ENCODE results near the gene EID1.

EID1 gene

DNA sequence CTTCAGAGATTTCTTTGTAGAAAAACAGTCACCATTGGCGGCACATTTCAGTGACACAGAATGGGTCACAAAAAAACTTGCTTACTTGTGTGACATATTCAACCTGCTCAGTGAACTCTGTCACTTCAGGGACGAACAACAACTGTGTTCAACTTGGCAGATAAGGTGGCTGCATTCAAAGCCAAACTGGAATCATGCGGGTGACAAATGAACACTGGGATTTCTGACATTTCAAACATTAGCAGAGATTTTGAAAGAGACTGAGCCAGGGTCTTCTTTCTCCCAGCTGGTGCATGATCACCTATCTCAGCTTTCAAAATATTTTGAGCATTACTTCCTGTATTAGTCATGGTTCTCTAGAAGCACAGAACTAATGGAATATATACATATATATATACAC is 1.9 kb upstream of the EID1 start:
- H3K27me3 ChIP-seq (ENCODE audit: insufficient read depth, low read depth), result no peaks in the 10 kb centered on the region
- H2AFZ ChIP-seq (ENCODE audit: low read depth), result no peak overlapping the region
- H4K20me1 ChIP-seq (ENCODE audit: insufficient read depth), result no peaks in the 10 kb centered on the region
- no peak overlapping the region for H3K4me2 ChIP-seq
- no peak overlapping the region for H3K27ac ChIP-seq
- TF ChIP-seq, protein P1, sequence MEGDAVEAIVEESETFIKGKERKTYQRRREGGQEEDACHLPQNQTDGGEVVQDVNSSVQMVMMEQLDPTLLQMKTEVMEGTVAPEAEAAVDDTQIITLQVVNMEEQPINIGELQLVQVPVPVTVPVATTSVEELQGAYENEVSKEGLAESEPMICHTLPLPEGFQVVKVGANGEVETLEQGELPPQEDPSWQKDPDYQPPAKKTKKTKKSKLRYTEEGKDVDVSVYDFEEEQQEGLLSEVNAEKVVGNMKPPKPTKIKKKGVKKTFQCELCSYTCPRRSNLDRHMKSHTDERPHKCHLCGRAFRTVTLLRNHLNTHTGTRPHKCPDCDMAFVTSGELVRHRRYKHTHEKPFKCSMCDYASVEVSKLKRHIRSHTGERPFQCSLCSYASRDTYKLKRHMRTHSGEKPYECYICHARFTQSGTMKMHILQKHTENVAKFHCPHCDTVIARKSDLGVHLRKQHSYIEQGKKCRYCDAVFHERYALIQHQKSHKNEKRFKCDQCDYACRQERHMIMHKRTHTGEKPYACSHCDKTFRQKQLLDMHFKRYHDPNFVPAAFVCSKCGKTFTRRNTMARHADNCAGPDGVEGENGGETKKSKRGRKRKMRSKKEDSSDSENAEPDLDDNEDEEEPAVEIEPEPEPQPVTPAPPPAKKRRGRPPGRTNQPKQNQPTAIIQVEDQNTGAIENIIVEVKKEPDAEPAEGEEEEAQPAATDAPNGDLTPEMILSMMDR (conservative IDR thresholded peaks at IDR 0.05; ENCODE audit: low read depth, low read length), result no peak
- no peaks in the 10 kb centered on the region for H3K36me3 ChIP-seq (ENCODE audit: insufficient read depth)
- H3K9ac ChIP-seq, result no peak overlapping the region
- no peak overlapping the region for H3K4me3 ChIP-seq (IDR thresholded peaks at IDR 0.05; ENCODE audit: insufficient read depth, low read depth, low read length)
- peaks cover 19% of the 10 kb centered on the region for H3K4me1 ChIP-seq (ENCODE audit: low read depth, poor library complexity, severe bottlenecking)
- H3K79me2 ChIP-seq (ENCODE audit: insufficient read depth, low read depth), result peaks cover 25% of the 10 kb centered on the region

DNA sequence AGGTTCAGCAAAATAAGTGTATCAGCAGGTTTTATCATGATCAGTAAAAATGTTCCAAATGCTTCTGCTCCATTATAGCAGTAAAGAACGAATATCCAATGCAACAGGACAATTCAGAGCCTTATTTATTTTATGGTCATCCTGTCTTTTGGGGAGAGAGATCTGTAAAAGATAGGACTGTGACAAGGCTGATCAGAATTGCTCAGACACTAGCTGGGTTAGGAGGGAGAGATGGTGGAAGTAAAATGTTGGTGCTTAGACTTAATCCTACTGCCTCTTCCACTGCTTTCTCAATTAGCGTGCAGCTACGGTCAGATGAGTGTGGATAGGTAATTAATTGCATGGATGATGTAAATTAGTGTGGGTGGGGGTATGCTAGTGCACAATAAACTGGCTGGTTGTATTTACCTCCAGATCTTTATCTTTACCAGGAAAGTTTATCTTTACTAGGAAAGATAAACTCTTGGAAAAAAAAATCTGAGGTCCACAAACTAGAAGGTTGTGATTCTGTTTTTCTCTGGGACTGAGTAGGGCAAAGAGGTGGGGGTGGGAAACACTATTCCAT is 2.2 kb downstream of the EID1 start:
- TF ChIP-seq, protein P1 (conservative IDR thresholded peaks at IDR 0.05; ENCODE audit: low read depth, low read length), result no peak
- peaks cover 19% of the 10 kb centered on the region for H3K4me1 ChIP-seq (ENCODE audit: low read depth, poor library complexity, severe bottlenecking)
- no peak overlapping the region for H3K9ac ChIP-seq
- no peak overlapping the region for H2AFZ ChIP-seq (ENCODE audit: low read depth)
- peaks cover 25% of the 10 kb centered on the region for H3K79me2 ChIP-seq (ENCODE audit: insufficient read depth, low read depth)
- H3K4me2 ChIP-seq, result peak overlapping the region; percentile 91
- no peak overlapping the region for H3K4me3 ChIP-seq (IDR thresholded peaks at IDR 0.05; ENCODE audit: insufficient read depth, low read depth, low read length)
- H4K20me1 ChIP-seq (ENCODE audit: insufficient read depth), result no peaks in the 10 kb centered on the region
- H3K27ac ChIP-seq, result no peak overlapping the region
- H3K27me3 ChIP-seq (ENCODE audit: insufficient read depth, low read depth), result no peaks in the 10 kb centered on the region
- H3K36me3 ChIP-seq (ENCODE audit: insufficient read depth), result no peaks in the 10 kb centered on the region

DNA sequence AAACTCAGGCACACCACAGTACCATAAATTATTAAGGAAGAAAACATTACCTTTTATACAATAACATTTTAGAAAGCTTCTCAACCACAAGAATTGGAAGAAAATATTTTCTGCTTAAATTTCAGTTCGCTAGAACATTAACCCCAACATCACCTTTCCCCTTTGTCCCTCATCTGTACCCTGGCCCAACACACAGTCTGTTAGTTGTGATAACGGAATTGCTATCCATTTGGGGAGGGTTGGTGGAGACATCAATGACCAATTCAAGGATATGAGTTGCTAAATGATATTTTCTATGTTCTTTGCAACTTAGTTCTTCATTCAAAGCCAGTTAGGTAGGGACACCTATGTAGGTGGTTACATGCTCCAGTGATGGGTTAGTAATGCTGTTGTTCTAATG is 5.8 kb downstream of the EID1 start:
- Histone ChIP-seq H2AFZ (ENCODE audit: low read depth) (no peak overlapping the region), H3K27me3 (ENCODE audit: insufficient read depth, low read depth) (no peaks in the 10 kb centered on the region), H3K4me1 (ENCODE audit: low read depth, poor library complexity, severe bottlenecking) (peaks cover 12% of the 10 kb centered on the region), H3K4me2 (no peak overlapping the region), H3K9ac (no peak overlapping the region), H3K79me2 (ENCODE audit: insufficient read depth, low read depth) (peaks cover 18% of the 10 kb centered on the region), H4K20me1 (ENCODE audit: insufficient read depth) (no peaks in the 10 kb centered on the region), H3K27ac (no peak overlapping the region), H3K4me3 (IDR thresholded peaks at IDR 0.05; ENCODE audit: insufficient read depth, low read depth, low read length) (no peak overlapping the region), H3K36me3 (ENCODE audit: insufficient read depth) (no peaks in the 10 kb centered on the region)
- TF ChIP-seq, protein P1 (conservative IDR thresholded peaks at IDR 0.05; ENCODE audit: low read depth, low read length), result no peak

DNA sequence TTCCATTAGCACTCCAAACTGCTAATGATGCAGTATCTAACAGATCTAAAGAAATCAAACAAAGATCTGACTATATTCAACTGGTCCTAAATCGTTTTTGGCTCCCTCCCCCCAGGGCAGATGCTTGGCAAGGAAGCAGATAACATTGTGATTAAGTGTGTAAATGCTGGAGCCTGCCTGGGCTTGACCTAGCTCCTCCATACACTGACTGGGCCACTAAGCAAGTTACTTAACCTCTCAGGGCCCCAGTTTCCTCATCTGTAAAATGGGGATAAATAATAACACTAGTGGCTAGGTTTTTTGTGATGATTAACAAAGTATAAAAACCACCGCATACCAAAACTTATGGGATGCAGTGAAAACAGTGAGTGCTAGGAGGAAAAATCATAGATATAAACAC is 9.2 kb downstream of the EID1 start:
- no peaks in the 10 kb centered on the region for H3K79me2 ChIP-seq (ENCODE audit: insufficient read depth, low read depth)
- no peaks in the 10 kb centered on the region for H3K4me1 ChIP-seq (ENCODE audit: low read depth, poor library complexity, severe bottlenecking)
- no peaks in the 10 kb centered on the region for H4K20me1 ChIP-seq (ENCODE audit: insufficient read depth)
- H3K36me3 ChIP-seq (ENCODE audit: insufficient read depth), result no peaks in the 10 kb centered on the region
- H3K9ac ChIP-seq, result no peak overlapping the region
- H3K27me3 ChIP-seq (ENCODE audit: insufficient read depth, low read depth), result no peaks in the 10 kb centered on the region
- no peak overlapping the region for H3K4me3 ChIP-seq (IDR thresholded peaks at IDR 0.05; ENCODE audit: insufficient read depth, low read depth, low read length)
- TF ChIP-seq, protein P1 (conservative IDR thresholded peaks at IDR 0.05; ENCODE audit: low read depth, low read length), result no peak
- H3K27ac ChIP-seq, result no peak overlapping the region
- no peak overlapping the region for H3K4me2 ChIP-seq
- no peak overlapping the region for H2AFZ ChIP-seq (ENCODE audit: low read depth)

Data from KMS-11 (cell line).